Thymus (tissue), 14 donors: ENCODE measurements around the gene STING1. TPM values are rescaled to one million over a fixed set of nuclear protein-coding genes. Genes with fewer than 3 reads are reported as not detected.
"Not testable (repeated sequence)": the region's sequence is repeated elsewhere in the genome, so short reads cannot be mapped to it uniquely, and the experiment has no call there.

ENCODE experiments used
- DNase-seq, 9 donors: peaks; one replicate each; pipeline ENCODE4 v3.0.0-alpha.2; 2013; ENCODE audit warnings: low spot score in 9 of 9, low read depth in 6 of 9, missing footprints in 1 of 9
- H3K27ac ChIP-seq, 2 donors: one replicate each; pipeline ENCODE4 v1.5.1; 2013; ENCODE audit warnings: control low read depth in 1 of 2, low read depth in 1 of 2, low read length in 1 of 2, mild to moderate bottlenecking in 1 of 2, moderate library complexity in 1 of 2
- H3K27me3 ChIP-seq, 2 donors: one replicate each; pipeline ENCODE4 v1.5.1; 2013; ENCODE audit warnings: low read length in 1 of 2; ENCODE audit not compliant: control insufficient read depth in 2 of 2, insufficient read depth in 1 of 2
- H3K36me3 ChIP-seq, 2 donors: one replicate each; pipeline ENCODE4 v1.5.1; 2013; ENCODE audit warnings: low read length in 1 of 2, mild to moderate bottlenecking in 1 of 2, moderate library complexity in 1 of 2; ENCODE audit not compliant: control insufficient read depth in 2 of 2, insufficient read depth in 2 of 2
- H3K4me1 ChIP-seq, 2 donors: one replicate each; pipeline ENCODE4 v1.5.1; 2013; ENCODE audit warnings: low read length in 2 of 2; ENCODE audit not compliant: control insufficient read depth in 2 of 2, insufficient read depth in 2 of 2
- H3K4me3 ChIP-seq, 2 donors: one replicate each; pipeline ENCODE4 v1.5.1; 2013; ENCODE audit warnings: low read length in 2 of 2, control low read depth in 1 of 2, mild to moderate bottlenecking in 1 of 2
- H3K9me3 ChIP-seq, 2 donors: one replicate each; pipeline ENCODE4 v1.5.1; 2013; ENCODE audit warnings: low read length in 1 of 2, mild to moderate bottlenecking in 1 of 2; ENCODE audit not compliant: control insufficient read depth in 2 of 2, insufficient read depth in 1 of 2
- WGBS: extraction: QIAGEN DNeasy Blood & Tissue Kit; methylation state at CpG from one replicate; pipeline ENCODE4 v1.1.7; 2013; 5-methylcytosine and 5-hydroxymethylcytosine counted together
- long read RNA-seq, 10 donors: transcript quantifications; one replicate each; lab custom pipeline, GENCODE V29; 2026
- polyA plus RNA-seq: library from polyadenylated mRNA; stranded (reverse); fragments of 200-250 nt; gene quantifications from one replicate; pipeline ENCODE4 v1.2.3, GENCODE V29; 2013
- total RNA-seq: library from RNA; stranded (reverse); fragments of 120-200 nt; gene quantifications from one replicate; pipeline ENCODE4 v1.2.4, GENCODE V29; 2013
- donor health status: healthy.

The STING1 gene
- total RNA-seq: 21.3 TPM
- 58.3 TPM for polyA plus RNA-seq
- long read RNA-seq, donor 1: 0 reads
- long read RNA-seq, donor 2: 0 reads
- long read RNA-seq, donor 3, transcript TMEM173-201 (8 exons, 1,771 nt): major isoform, 9 of 20 reads
- long read RNA-seq, donor 3, partial matches to known transcripts: 6 of 20 reads
- long read RNA-seq, donor 3, other reads (novel, unspliced or antisense): 0 of 20 reads
- long read RNA-seq, donor 4, partial matches to known transcripts: 0 of 2 reads
- long read RNA-seq, donor 4, other reads (novel, unspliced or antisense): 0 of 2 reads
- long read RNA-seq, donor 5, transcript TMEM173-201 (8 exons, 1,771 nt): major isoform, 11 of 23 reads
- long read RNA-seq, donor 5, partial matches to known transcripts: 6 of 23 reads
- long read RNA-seq, donor 5, other reads (novel, unspliced or antisense): 0 of 23 reads
- long read RNA-seq, donor 6, transcript TMEM173-201 (8 exons, 1,771 nt): major isoform, 10 of 21 reads
- long read RNA-seq, donor 6, partial matches to known transcripts: 7 of 21 reads
- long read RNA-seq, donor 6, other reads (novel, unspliced or antisense): 0 of 21 reads
- long read RNA-seq, donor 7, transcript TMEM173-201 (8 exons, 1,771 nt): major isoform, 6 of 7 reads
- long read RNA-seq, donor 7, partial matches to known transcripts: 0 of 7 reads
- long read RNA-seq, donor 7, other reads (novel, unspliced or antisense): 0 of 7 reads
- long read RNA-seq, donor 8, partial matches to known transcripts: 0 of 6 reads
- long read RNA-seq, donor 8, other reads (novel, unspliced or antisense): 0 of 6 reads
- long read RNA-seq, donor 9, partial matches to known transcripts: 0 of 3 reads
- long read RNA-seq, donor 9, other reads (novel, unspliced or antisense): 0 of 3 reads
- long read RNA-seq, donor 10, partial matches to known transcripts: 0 of 7 reads
- long read RNA-seq, donor 10, other reads (novel, unspliced or antisense): 0 of 7 reads

- under 1% methylated on average over 19 of the region's 19 CpGs for WGBS
- Histone ChIP-seq H3K4me1 (peaks cover 21 to 57% of the 10 kb centered on the region in 2 donors), H3K9me3 (no peaks in the 10 kb centered on the region)
Observed at GRCh38 chr5:139482050-139482889, at the start of gene STING1. Gene STING1 (minus strand): TSS chr5:139482758. CDS start chr5:139481704, 1,054 bp downstream.

DNA sequence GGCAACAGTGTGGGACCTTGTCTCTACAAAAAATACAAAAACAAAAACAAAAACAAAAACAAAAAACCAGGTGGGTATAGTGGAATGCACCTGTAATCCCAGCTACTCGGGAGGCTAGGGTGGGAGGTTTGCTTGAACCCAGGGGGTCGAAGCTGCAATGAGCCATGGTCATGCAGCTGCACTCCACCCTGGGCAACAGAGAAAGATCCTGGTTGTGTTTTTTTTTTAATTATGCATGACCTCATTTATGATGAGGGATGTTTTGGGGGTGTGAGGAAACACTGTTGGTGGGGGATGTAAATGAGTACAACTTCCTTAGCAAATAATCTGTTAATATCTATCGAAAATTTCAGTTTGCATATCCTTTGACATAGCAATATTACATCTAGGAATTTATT, 49.2 kb upstream of the STING1 start:
- H3K9me3 ChIP-seq: no peaks in the 10 kb centered on the region
- no peak overlapping the region for H3K4me3 ChIP-seq
- no peak overlapping the region for H3K27ac ChIP-seq
- no peaks in the 10 kb centered on the region for H3K36me3 ChIP-seq
- H3K27me3 ChIP-seq: no peaks in the 10 kb centered on the region
- no peak for DNase-seq
- H3K4me1 ChIP-seq: no peaks in the 10 kb centered on the region
- 98% methylated on average over 3 of the region's 3 CpGs for WGBS

More at GRCh38 chr5:139482050-139482889, at the start of gene STING1:
- peaks cover 9 to 13% of the 10 kb centered on the region in 2 donors for H3K36me3 ChIP-seq
- peak within 1 kb of the TSS; percentile 47 to 57 for H3K4me3 ChIP-seq
- H3K27ac ChIP-seq: peak within 1 kb of the TSS; percentile 94 to 96
- DNase-seq: peak in 3 of 9 donors; percentile 41 to 81 (median 44)
- no peaks in the 10 kb centered on the region for H3K27me3 ChIP-seq

DNA sequence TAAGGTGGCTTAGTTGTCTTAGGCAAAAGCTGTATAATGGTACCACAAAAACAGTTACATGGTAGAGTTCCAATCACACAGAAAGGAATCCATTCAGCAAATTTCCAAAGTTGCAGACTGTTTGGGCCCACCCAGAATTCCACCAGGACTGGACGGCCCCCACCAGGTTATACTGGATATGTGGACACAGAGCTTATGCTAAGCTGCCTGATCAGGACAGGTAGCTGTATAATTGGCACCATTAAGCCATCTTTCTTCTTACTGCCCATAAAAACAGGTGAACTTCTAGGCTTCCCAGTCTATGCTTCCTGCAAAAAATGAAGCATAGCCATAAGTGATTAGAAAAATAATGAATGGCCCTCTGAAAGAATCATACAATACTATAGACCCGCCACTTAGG, 47.5 kb upstream of the STING1 start:
- 97% methylated on average over 2 of the region's 2 CpGs for WGBS
- H3K4me1 ChIP-seq, H3K9me3 ChIP-seq, DNase-seq, H3K27ac ChIP-seq, H3K36me3 ChIP-seq, H3K4me3 ChIP-seq, H3K27me3 ChIP-seq: not testable (repeated sequence)

DNA sequence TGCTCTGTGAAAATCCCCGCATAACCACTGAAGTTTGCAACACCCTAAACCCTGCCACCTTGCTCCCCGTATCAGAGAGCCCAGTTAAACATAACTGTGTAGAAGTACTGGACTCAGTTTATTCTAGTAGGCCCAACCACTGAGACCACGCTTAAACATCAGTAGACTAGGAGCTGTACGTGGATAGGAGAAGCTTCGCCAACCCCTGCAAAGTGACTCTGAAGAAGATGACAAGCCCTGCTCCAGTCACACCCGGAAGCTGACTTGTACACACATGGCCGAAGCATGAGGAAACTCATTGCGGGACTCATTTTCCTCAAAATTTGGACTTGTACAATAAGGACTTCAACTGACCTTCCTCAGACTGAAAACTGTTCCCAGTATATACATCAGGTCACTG, 46.1 kb upstream of the STING1 start:
- H3K4me1 ChIP-seq, DNase-seq, H3K36me3 ChIP-seq, H3K4me3 ChIP-seq, H3K9me3 ChIP-seq, H3K27ac ChIP-seq, H3K27me3 ChIP-seq: not testable (repeated sequence)
- 97% methylated on average over 8 of the region's 8 CpGs for WGBS

DNA sequence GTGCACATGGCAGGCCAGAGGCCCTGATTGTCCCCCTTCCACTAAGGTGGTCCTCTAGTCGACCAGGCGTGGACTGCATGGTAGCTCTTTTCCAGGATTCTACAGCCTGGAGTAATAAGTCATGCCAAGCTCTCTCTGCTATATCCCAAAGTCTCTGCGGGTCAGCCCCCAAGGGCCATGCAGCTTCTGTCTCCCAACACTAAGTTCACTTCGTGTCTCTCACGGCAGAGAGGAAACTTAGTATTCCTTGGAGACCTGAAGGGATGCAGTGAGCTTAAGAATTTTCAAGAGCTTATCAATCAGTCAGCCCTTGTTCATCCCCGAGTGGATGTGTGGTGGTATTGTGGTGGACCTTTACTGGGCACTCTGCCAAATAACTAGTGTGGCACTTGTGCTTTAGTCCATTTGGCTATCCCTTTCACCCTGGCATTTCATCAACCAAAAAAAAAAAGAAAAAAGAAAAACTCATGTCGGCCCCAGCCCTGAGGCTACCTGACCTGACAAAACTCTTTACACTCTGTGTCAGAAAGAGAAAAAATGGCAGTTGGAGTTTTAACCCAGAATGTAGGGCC, 45.4 kb upstream of the STING1 start:
- H3K36me3 ChIP-seq, DNase-seq, H3K27ac ChIP-seq, H3K4me3 ChIP-seq, H3K27me3 ChIP-seq, H3K9me3 ChIP-seq, H3K4me1 ChIP-seq: not testable (repeated sequence)
- 96% methylated on average over 7 of the region's 7 CpGs for WGBS

GRCh38 chr5:139527090-139527470, 44.5 kb upstream of the STING1 start:
- H3K4me3 ChIP-seq, H3K9me3 ChIP-seq, H3K4me1 ChIP-seq, H3K27me3 ChIP-seq, DNase-seq, H3K36me3 ChIP-seq, H3K27ac ChIP-seq: not testable (repeated sequence)
- 90% methylated on average over 2 of the region's 2 CpGs for WGBS

GRCh38 chr5:139526309-139527089, 43.9 kb upstream of the STING1 start:
- H3K36me3 ChIP-seq, H3K27ac ChIP-seq, H3K4me3 ChIP-seq, H3K9me3 ChIP-seq, H3K4me1 ChIP-seq, DNase-seq, H3K27me3 ChIP-seq: not testable (repeated sequence)
- WGBS: 95% methylated on average over 22 of the region's 22 CpGs
